Heart left ventricle (tissue), 13 donors: ENCODE measurements around the gene RAPGEF5.

Experiments used
- POLR2A ChIP-seq, 2 donors: fragments of 450-650 bp; IDR thresholded peaks; one replicate each; pipeline ENCODE4 v1.6.1; 2017; ENCODE audit warnings: antibody characterized with exemption in 2 of 2, mild to moderate bottlenecking in 2 of 2, moderate library complexity in 2 of 2
- TF ChIP-seq, protein P1 (sequence below), 12 donors: fragments of 200-600 bp; sonication (generic) in 4 of 12; IDR thresholded peaks; one replicate each; pipeline versions ENCODE4 v1.5.0 to v1.8.0; 2018 to 2022; ENCODE audit warnings: antibody characterized with exemption in 12 of 12, mild to moderate bottlenecking in 5 of 12
- donor health status: ischemic (EF 13 %, LVEDD 7.1; RV severe dilation, severe dysfunction).
- donor health status: DM: no; HTN: yes; CAD: no.
- donor health status: DM: no; HTN: no; CAD: no.
- donor health status: ischemic (EF 25% LVEDD 6.9; RV normal size, moderate dysfunction).
- donor health status: ischemic (EF 25% LVEDD 5.7; RV mildly dilated, moderate dysfunction).
- donor health status: ischemic (EF 35%, LVEDD 5.7; RV mildly dilated, moderate dysfunction).
- donor health status: nonischemic (EF 11% LVEDD 7.7; RV severe dilation, severe dysfunction).
- donor health status: DM: yes; HTN: yes; CAD: no.
- donor health status: PGD.
- donor health status: ischemic (EF 29% LVEDD 5.4; RV normal size, mild dysfunction).
- donor health status: nonischemic (EF 23%, LVEDD 6.1; RV moderate dilation, normal function).

- TF ChIP-seq, protein P1, sequence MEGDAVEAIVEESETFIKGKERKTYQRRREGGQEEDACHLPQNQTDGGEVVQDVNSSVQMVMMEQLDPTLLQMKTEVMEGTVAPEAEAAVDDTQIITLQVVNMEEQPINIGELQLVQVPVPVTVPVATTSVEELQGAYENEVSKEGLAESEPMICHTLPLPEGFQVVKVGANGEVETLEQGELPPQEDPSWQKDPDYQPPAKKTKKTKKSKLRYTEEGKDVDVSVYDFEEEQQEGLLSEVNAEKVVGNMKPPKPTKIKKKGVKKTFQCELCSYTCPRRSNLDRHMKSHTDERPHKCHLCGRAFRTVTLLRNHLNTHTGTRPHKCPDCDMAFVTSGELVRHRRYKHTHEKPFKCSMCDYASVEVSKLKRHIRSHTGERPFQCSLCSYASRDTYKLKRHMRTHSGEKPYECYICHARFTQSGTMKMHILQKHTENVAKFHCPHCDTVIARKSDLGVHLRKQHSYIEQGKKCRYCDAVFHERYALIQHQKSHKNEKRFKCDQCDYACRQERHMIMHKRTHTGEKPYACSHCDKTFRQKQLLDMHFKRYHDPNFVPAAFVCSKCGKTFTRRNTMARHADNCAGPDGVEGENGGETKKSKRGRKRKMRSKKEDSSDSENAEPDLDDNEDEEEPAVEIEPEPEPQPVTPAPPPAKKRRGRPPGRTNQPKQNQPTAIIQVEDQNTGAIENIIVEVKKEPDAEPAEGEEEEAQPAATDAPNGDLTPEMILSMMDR (IDR thresholded peaks at IDR 0.05) = no peak
- no peak for TF ChIP-seq POLR2A (IDR thresholded peaks at IDR 0.05)
Observed at GRCh38 chr7:22338877-22339276, 18.1 kb downstream of the RAPGEF5 start.
